Left renal pelvis (tissue), 4 donors: Measurements from ENCODE around the gene CHST11. TPM values are rescaled to one million over a fixed set of nuclear protein-coding genes. Genes with fewer than 3 reads are reported as not detected.

Source experiments
- DNase-seq, 4 donors: peaks; one replicate each; pipeline ENCODE4 v3.0.0-alpha.2; 2013; ENCODE audit warnings: low read depth in 4 of 4, low spot score in 3 of 4
- polyA plus RNA-seq, 4 donors: library from polyadenylated mRNA; unstranded; fragments of 120-200 nt; gene quantifications; one replicate each; pipeline ENCODE4 v1.2.1, GENCODE V29; 2013; ENCODE audit not compliant: insufficient read length in 4 of 4

CHST11 gene
- polyA plus RNA-seq, 4 donors, result 4.1 to 7.7 (median 6.9) TPM

- no peak for DNase-seq
These were observed 29.2 kb upstream of the CHST11 start for GRCh38 chr12:104427547-104427938.

GRCh38 chr12:104433061-104433460, 23.7 kb upstream of the CHST11 start:
- DNase-seq, result no peak

GRCh38 chr12:104434129-104434528, 22.6 kb upstream of the CHST11 start:
- no peak for DNase-seq

GRCh38 chr12:104435175-104435574, 21.6 kb upstream of the CHST11 start:
- no peak for DNase-seq

GRCh38 chr12:104435765-104436164, 21.0 kb upstream of the CHST11 start:
- no peak for DNase-seq

- DNase-seq, result no peak
These were observed 20.0 kb upstream of the CHST11 start for GRCh38 chr12:104436790-104437189.

- no peak for DNase-seq
These were observed 18.6 kb upstream of the CHST11 start for GRCh38 chr12:104438134-104438533.

GRCh38 chr12:104439137-104439536, 17.6 kb upstream of the CHST11 start:
- DNase-seq, result no peak

- DNase-seq, result no peak
These were observed 13.7 kb upstream of the CHST11 start for GRCh38 chr12:104443008-104443407.

- no peak for DNase-seq
These were observed 9.9 kb upstream of the CHST11 start for GRCh38 chr12:104446646-104447421.

- DNase-seq, result no peak
These were observed 8.7 kb upstream of the CHST11 start for GRCh38 chr12:104448031-104448430.

- no peak for DNase-seq
These were observed 8.3 kb upstream of the CHST11 start for GRCh38 chr12:104448451-104448850.

- DNase-seq, result no peak
These were observed 6.0 kb upstream of the CHST11 start for GRCh38 chr12:104450700-104451099.

GRCh38 chr12:104452087-104452486, 4.7 kb upstream of the CHST11 start:
- no peak for DNase-seq

- no peak for DNase-seq
These were observed 3.6 kb upstream of the CHST11 start for GRCh38 chr12:104453133-104453532.

- DNase-seq, result no peak
These were observed 1.8 kb upstream of the CHST11 start for GRCh38 chr12:104454997-104455396.

- no peak for DNase-seq
These were observed 951 bp upstream of the CHST11 start for GRCh38 chr12:104455578-104456416.

- peak; percentile 60 to 72 (median 67) for DNase-seq
These were observed 400 bp downstream of the CHST11 start for GRCh38 chr12:104456950-104457745.

- no peak for DNase-seq
These were observed 1.3 kb downstream of the CHST11 start for GRCh38 chr12:104457746-104458693.
